ENCODE data around the gene RBMS2.

RBMS2 gene

GRCh38 chr12:56545023-56545604, 23.5 kb downstream of the RBMS2 start:
- ATAC-seq, result no peak
- no peak for TF ChIP-seq PATZ1 (CRISPR knock-in tag; IDR thresholded peaks at IDR 0.05; ENCODE audit: borderline replicate concordance)
- TF ChIP-seq CREB5 (CRISPR knock-in tag; IDR thresholded peaks at IDR 0.05; ENCODE audit: low read depth), result no peak

- no peak for TF ChIP-seq GLIS3 (CRISPR knock-in tag; IDR thresholded peaks at IDR 0.05)
- no peak for TF ChIP-seq CREB5 (CRISPR knock-in tag; IDR thresholded peaks at IDR 0.05; ENCODE audit: low read depth)
- TF ChIP-seq RARB (CRISPR knock-in tag; IDR thresholded peaks at IDR 0.05), result no peak
- no peak for TF ChIP-seq ZFP30 (CRISPR knock-in tag; IDR thresholded peaks at IDR 0.05)
- TF ChIP-seq TOX (CRISPR knock-in tag; IDR thresholded peaks at IDR 0.05; ENCODE audit: borderline replicate concordance), result no peak
- TF ChIP-seq TSHZ2 (CRISPR knock-in tag; IDR thresholded peaks at IDR 0.05), result no peak
- no peak for TF ChIP-seq ZNF70 (CRISPR knock-in tag; IDR thresholded peaks at IDR 0.05)
- TF ChIP-seq POU6F1 (CRISPR knock-in tag; IDR thresholded peaks at IDR 0.05; ENCODE audit: borderline replicate concordance, low read depth), result no peak
- no peak for TF ChIP-seq ZFP3 (CRISPR knock-in tag; IDR thresholded peaks at IDR 0.05)
- no peak for TF ChIP-seq SNAI2 (CRISPR knock-in tag; IDR thresholded peaks at IDR 0.05)
- no peak for TF ChIP-seq ISL1 (CRISPR knock-in tag; IDR thresholded peaks at IDR 0.05)
- no peak for TF ChIP-seq ZNF8 (CRISPR knock-in tag; IDR thresholded peaks at IDR 0.05)
- TF ChIP-seq BACH2 (CRISPR knock-in tag; IDR thresholded peaks at IDR 0.05; ENCODE audit: borderline replicate concordance), result no peak
- no peak for TF ChIP-seq OSR1 (CRISPR knock-in tag; IDR thresholded peaks at IDR 0.05)
- TF ChIP-seq TCF4 (CRISPR knock-in tag; IDR thresholded peaks at IDR 0.05; ENCODE audit: borderline replicate concordance), result no peak
- TF ChIP-seq ESRRG (CRISPR knock-in tag; IDR thresholded peaks at IDR 0.05), result no peak
- TF ChIP-seq CSDC2 (CRISPR knock-in tag; IDR thresholded peaks at IDR 0.05), result no peak
- TF ChIP-seq ARNTL (CRISPR knock-in tag; IDR thresholded peaks at IDR 0.05; ENCODE audit: borderline replicate concordance, low read depth), result no peak
- ATAC-seq, result no peak
Observed at GRCh38 chr12:56546680-56547079, 25.1 kb downstream of the RBMS2 start.

GRCh38 chr12:56551070-56551469, 29.4 kb downstream of the RBMS2 start:
- TF ChIP-seq ZFP3 (CRISPR knock-in tag; IDR thresholded peaks at IDR 0.05), result no peak
- TF ChIP-seq ZNF565 (CRISPR knock-in tag; conservative IDR thresholded peaks at IDR 0.05; ENCODE audit: low read depth), result no peak
- TF ChIP-seq ZNF8 (CRISPR knock-in tag; IDR thresholded peaks at IDR 0.05), result no peak
- TF ChIP-seq CSDC2 (CRISPR knock-in tag; IDR thresholded peaks at IDR 0.05), result no peak
- no peak for TF ChIP-seq TCF4 (CRISPR knock-in tag; IDR thresholded peaks at IDR 0.05; ENCODE audit: borderline replicate concordance)
- TF ChIP-seq GLIS3 (CRISPR knock-in tag; IDR thresholded peaks at IDR 0.05), result no peak
- TF ChIP-seq PATZ1 (CRISPR knock-in tag; IDR thresholded peaks at IDR 0.05; ENCODE audit: borderline replicate concordance), result no peak
- no peak for ATAC-seq
